Measurements from ENCODE around the gene RIT2.

RIT2 gene

DNA sequence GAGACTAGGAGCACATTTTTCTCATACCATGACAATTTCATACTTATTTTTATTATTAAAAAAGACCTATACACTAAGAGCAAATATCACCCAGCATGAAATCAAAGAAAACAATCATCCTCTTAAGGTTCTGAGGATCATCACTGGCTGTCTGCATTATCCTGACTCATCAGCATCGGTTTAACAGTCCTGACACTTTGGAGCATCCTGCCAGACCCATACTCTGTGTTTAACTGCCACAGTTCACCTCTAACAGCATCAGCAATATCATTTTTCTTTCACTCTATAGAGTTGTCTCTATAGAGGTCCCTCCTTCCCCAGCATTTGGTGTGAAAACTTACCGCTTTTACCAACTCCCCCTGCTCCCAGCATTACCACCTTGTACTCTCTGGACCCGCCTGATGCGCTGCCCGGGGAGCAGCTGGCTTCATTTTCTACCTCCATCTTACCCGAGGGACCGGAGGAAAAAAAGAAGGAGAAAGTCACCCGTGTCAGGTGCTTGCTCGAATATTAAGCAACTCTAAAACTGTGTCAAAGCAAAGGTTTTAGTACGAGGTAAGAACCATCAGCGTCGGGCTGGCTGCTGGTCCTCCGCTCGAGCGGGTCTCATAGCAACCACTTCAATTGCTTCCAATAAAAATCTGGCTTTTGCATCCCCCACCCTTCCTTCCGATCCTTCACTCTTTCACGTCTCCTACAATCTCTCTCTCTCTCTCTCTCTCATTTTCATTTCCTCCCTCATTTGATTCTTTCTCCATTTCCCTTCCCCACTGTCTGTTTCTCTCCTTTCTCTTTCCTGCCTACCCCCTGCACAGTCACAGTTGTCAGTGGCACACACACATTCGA, at the start of gene RIT2:
RIT2 (minus strand) TSS at position 610 of the 846 bp plus-strand sequence.
- DNase-seq, result no peak

DNA sequence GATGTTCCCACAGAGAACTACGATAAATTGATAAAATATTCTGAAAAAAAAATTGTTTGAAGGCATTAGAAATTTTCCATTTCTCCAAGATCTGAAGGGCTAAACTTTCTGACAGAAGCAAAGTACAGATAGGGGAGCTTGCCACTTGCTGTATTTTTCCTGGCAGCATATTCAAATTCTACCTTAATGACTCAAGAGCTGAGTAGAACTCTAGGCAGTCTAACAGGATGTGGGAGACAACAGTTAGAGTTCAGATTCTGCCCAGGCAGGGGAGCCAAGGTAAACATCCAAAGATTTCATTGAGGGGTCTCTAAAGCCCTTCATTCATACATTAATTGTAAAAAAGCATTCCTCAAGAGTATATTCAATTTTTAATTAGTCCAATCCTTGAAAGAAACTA, 46.0 kb upstream of the RIT2 start:
- DNase-seq, result no peak

DNA sequence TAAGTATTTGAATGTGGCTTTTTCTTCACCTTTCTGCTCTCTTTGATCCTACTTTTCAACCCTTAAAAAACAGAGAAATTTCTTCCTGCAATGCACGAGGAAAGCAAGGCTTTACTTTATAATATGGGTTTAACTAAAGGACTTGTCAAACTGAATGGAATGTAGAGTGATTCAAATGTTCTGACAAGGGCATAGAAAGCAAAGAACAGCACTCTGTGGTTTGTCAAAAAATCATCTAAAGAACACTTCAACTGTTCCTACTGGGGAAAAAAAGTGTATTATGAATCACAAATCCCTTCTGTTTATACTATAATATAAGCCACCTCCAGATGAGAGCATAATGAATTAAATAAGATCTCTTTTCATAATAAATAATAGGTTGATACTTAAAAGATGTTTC, 45.0 kb upstream of the RIT2 start:
- no peak for DNase-seq

DNA sequence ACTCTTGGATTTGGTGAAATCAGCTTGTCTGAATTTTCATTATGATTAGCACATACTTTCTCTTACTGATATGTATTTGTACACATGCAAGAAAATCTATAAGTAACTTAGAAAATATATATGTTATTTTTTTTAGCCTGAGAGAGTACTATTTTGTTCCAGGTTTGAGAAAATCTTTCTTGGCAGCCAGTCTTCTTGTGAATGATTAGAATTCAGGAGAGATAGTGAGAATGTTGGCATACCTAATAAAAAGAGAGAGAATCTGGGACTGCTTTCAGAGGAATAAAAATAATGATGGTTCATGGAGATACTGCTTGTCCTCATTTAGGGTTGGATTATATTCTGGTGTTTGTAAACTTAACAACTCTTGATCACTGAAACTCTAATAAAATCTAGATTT, 44.4 kb upstream of the RIT2 start:
- no peak for DNase-seq

DNA sequence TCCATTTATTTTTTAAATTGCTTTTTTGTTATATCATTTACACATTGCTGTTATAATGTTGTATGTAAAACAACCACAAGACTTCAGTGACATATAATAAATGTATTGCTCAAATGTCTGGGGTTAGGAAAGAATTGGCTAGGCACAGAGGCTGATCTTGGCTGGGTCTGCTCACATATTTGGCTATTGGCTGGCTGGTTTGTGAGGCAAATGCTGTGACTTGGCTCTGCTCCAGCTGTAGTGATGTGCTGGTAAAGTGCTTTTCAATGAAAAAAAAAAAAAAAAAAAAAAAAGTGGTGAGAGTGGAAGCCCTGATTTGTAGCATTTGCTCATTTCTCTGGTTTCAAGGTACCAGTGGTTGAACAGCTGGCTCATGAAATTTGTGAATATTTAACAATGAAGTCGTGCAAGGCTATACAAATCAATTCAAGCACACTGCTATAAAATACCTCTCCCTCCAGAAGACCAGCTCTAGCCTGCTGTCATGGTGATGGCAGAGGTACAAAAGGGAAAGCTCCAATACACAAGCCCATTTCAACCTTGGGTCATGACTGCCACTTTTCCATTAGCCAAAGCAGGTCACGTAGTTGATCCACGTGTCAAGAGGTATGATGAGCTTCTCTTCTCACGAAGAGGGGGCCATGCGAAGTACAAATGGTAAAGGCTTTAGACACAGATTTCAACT, 43.7 kb upstream of the RIT2 start:
- DNase-seq, result no peak

DNA sequence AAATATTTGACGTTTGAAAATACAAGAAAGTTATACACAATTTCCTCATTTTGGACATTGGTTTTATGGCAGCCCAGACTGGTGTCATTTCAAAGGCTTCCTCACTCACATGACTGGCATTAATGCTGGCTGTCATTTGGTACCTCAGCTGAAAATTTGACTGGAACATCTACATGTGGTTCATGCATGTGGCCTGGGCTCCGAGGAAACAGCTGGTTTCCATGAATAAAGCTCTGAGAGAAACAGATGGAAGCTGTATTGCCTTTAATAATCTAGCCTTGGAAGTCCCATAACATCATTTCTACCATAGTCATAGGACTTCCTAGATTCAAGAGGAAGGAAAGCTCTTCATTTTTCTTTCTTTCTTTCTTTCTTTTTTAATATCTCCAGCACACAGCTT, 42.9 kb upstream of the RIT2 start:
- no peak for DNase-seq

DNA sequence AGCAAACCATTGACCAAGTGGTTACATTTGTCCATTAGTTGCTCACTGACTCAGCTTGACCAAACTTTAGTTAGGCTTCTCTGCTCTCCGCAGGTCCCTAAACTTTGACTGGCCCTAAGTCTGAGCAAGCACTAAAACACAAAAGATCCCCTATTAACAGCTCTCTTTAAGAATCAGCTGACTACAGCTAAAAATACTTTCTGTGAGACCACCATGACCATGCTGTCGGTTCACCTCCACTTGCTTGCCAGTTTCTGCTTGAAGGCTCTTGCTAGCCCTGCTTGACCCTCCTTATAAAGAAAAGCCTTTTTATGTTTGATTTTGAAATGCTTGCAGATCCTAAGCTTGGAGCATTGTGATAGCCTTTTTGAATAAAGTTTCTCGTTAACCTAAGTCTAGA, 40.4 kb upstream of the RIT2 start:
- no peak for DNase-seq

DNA sequence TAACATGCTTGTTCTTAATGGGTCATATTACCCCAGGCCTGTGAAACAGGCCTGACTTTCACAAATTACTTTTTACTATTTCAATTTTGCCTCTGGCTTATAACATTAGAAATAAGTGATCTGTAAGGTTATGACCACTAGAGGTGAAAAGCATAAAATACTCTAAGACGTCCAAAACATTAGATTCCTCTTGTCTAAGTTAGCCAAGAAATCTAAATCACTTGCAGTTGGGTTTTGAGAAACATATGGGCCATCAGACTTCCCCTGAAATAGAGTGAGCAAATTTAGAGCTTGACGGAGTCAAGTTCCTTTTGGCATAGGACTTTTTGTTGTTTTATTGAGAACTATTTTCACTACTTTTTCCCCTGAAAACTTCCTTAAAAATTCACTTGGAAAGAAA, 32.7 kb upstream of the RIT2 start:
- no peak for DNase-seq

DNA sequence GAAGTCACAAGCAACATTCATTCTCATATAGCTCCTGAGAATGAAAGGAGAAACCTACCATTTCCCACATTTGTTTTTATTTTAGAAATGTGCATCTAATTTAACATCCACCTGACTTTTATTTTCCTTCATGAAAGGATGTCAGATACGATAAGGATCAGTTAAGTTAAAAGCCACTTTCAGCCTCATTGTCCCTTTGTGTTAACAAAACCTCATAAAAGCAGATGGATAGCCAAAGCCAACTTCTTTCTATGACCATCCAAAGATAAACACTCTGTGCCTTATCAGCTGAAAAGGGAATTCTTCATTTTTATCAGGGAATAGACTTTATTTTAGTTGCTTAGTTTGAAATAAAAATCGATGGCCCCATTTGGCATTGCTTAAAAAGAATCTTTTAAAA, 25.7 kb upstream of the RIT2 start:
- DNase-seq, result no peak

DNA sequence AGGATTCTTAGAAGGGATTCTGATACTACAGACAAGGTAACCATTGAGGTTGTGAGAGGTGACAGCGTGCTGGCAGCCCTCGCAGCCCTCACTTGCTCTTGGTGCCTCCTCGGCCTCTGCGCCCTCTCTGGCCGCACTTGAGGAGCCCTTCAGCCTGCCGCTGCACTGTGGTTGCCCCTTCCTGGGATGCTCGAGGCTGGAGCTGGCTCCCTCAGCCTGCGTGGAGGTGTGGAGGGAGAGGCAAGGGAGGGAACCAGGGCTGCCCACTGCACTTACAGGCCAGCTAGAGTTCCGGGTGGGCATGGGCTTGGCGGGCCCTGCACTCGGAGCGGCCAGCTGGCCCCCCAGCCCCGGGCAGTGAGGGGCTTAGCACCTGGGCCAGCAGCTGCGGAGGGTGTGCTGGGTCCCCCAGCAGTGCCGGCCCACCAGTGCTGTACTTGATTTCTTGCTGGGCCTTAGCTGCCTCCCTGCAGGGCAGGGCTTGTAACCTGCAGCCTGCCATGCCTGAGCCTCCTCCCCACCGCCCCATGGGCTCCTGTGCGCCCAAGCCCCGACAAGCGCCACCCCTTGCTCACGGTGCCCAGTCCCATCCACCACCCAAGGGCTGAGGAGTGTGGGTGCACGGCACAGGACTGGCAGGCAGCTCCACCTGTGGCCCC, 23.9 kb upstream of the RIT2 start:
- no peak for DNase-seq

DNA sequence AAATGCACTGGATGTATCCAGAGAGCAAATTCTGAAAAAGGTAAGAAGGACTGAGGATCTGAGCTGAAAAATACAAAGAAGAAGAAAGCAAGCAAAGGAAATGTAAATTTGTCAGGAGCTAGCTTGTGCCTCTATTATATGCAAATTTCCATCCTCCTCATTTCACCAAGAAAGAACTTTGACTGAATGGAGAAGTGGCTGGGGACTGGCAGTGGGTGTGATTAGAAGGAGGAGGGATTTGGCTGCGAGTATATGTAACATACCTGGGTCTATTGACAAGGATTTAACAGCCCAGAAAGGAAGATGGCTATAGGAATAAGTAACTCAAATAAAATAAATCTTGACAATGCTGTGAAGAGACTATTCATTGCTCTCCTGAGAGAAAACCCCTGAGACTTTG, 19.4 kb upstream of the RIT2 start:
- DNase-seq, result no peak

DNA sequence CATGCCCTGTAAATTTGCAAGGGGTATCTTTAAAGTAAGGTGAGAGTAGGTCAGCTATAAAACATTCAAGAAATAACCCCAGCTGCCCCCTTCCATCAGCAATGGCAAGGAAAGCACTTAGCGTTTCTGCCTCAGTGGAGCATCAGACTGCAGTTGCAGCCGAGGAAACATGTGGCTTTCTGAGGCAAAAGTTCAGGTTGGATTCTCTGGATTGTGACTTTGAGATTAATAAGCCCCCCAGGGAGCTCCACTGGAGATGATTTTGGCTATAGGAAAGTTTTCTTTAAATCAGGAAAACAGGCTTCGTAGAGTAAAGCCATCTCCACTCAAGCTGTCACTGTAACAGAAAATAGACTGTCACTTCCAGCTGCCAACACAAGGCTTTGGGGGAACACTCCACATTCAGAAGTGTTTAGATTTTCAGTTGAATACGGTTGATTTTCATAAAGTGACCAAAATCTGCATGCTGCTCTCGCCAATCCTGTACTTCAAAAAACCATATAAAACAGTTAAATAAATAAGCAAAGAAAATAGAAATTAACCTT, 15.3 kb upstream of the RIT2 start:
- DNase-seq, result no peak

DNA sequence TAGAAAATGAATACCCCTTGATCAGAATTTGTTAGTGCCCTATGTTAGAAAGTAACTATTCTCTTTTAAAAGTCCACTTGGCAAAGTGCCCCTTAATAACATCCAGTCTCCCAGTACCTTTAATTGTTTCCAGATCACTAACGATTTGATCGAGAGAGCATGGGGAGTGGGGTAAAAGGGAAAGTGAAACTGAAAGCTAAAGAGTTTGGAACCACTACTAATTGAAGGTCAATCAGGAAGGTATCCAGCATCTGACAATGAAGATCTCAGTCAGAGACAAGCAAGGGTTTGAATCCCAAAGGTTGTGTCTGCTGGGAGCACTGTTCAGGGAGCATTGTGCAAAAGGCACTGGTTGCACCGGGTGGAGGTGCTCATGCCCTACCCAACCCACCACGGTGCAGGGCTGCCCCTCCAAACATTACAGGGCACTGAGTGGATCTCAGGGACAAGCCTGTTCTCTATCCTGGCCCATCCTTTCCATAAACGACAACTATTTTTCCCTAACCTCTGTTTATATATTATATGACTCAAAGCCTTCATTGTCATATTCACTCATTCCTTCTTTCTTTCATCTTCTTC, 14.6 kb upstream of the RIT2 start:
- no peak for DNase-seq

DNA sequence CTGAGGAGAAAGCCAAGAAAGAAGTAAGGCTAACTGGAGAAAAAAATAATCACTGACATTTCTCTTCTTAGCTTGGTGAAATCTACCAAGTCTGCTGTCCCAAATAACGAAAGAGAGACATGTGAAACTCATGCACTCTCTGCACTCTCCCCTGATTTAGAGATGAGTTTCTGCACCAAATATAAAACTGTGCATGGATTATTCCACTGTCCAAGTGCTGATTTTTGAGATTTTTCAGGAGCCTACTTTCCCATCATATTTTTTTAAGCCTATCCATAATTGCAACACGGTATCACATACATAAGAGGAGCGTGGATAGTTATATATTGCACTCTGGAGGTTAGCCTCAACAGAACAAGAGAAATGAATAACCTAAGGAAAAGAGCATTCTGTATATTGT, 10.0 kb upstream of the RIT2 start:
- DNase-seq, result no peak

DNA sequence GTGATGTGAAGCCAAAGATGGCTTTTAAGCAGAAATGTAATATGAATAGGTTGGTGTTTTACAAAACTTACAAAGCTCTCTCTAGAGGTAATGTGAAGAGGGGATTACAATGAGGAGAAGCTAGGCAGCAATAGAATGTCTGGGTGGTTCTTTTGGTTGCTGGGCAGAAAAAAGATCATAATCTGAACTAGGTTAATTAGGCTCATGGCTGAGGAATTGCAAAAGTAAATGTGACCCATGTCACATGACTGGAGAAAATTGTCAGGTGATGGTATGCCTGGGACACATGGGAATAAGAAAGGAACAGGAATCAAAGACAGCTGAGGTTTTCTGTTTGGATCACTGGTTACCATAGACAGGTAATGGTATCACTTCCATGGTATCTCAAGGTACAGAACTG, 7.5 kb upstream of the RIT2 start:
- DNase-seq, result no peak

DNA sequence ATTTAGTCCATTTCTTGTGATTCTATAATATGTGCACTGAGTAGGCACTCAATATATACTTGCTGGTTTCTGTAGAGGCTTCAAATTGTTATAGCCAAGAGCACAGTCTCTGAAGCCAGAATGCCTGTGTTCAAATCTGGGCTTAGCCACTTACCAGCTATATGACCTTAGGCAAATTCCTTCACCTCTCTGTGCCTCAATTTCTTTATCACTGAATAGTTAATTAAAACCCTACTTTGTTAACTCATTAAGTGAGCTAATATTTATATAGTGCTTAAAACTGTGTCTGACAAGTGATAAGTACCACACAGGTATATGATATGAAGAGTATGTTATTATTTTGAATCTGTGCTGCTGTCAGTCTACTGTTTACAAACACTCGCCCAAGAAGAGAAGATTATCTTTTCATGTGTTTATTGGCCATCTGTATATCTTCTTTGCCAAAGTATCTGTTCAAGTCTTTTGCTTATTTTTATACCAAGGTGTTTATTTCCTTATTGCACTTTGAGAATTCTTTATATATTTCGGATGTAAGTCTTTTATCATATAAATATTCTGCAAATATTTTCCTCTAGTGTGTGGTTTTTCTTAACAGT, 1.3 kb upstream of the RIT2 start:
- no peak for DNase-seq

DNA sequence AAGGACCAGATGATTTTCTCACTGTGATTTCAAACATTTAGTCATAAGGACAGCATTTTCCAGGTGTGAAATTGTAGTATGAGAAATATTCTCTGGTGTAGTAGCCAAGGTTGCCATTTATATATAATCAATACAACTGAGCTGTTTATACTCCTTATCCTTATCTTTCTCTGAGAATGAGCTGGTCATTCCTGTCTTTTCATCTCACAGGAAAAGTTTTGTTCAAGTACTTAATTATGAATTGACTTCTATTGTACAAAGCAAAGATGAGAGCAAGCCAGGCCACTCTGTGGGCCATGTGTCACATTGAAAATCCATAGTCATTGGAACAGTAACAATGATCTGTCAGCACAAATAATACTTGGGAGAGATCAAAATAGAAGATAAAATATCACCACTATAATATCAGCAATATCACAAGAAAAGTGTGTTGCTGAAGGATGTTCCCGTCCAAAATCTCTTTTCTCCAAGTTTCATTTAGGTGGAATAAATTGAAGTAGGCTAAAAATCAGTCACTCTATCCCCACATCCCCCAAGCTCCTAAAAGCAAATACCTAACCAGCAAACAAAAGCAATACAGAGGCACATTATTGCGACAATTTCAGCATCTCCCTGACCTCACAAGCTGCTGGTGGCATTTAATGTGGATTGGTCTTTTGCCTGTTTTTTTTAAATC, 2.1 kb downstream of the RIT2 start:
- DNase-seq, result no peak

DNA sequence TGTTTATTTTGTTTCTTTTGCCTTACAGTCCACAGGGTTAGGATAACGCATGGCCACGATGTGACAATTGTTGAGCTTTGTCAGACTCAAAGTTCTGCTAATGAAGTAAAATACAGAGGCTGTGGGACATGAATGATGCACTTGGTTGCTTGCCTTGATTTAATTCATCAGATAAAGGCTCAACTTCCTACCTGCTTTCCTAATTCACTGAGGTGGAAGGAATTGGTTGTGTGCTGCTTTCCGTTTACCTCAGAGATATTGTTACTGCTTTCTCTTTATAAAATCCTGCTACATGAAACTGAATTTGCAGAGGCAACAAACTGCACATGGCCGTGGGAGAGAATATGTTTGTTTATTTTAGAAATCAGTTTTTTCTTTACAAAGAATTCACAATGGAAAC, 6.6 kb downstream of the RIT2 start:
- DNase-seq, result no peak

DNA sequence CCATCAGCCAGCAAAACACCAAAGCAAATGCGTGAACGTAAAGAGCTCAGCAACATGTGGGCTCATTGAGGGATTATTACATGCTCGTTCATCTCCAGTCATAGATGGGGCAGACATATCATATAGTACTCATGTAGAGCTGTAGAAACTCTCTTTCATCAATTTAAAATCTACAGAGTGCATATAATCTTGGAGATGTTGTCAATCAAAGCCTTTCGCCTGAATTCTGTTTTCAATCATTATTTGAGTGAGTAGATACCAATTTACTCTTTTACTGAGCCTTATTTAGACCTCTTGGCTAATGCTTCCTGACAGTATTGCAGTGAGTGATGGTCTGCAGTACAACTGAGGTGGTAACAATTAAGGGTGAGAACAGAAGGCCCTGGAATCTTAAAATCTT, 7.0 kb downstream of the RIT2 start:
- DNase-seq, result no peak

DNA sequence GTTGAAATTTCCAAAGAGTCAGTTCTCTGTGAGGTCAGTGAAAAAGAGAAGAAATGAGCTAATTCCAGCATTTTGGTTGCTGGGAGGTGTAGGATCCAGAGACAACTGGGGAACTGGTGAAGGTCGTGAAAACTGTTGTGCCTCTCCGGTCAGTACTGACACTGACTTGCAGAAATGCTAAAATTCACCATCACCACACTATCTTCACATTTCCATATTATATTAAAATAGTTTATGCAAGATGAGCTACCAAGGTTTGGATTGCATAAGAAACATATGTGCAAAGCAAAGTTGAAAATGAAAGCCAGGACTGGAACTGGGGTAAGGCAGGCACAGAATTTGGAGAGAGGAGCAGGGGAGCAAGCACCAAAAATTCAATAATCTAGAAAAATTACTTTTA, 21.8 kb downstream of the RIT2 start:
- DNase-seq, result no peak

DNA sequence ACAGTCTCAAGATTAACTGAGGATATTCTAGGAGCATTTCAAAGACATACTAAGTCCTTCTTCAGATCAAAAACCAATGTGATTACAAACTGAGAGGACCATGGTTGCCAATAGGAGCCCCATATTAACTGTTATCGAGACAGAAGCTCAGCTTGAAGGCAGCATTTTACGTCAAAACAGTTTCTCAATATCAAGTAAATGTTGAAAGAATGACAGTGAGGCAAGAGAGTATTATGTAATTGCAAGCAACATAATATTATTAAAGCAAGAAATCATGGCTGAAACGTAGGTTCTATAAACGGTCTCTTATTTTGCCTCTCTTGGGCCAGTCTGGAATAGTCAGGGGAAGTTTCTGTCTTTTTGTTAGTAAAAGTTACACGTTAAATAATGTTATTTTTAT, 22.9 kb downstream of the RIT2 start:
- DNase-seq, result no peak

DNA sequence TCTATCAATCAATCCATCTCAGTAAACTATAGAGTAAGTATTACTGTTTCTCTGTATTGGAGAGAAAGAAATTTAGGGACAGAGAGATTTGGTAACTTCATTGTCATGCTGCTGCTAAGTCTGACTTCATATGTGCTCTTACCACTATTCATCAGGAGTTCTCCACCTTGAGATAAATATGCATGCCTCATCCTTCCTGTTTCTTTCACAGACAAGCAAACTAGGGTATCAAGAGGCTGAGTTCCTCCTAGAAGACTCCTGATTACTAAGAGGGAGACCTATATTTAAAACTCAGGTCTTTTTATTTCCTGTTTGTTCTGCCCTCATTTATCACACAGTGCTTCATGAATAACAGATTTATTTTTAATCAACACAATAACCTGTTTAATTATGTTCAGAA, 34.1 kb downstream of the RIT2 start:
- DNase-seq, result no peak

DNA sequence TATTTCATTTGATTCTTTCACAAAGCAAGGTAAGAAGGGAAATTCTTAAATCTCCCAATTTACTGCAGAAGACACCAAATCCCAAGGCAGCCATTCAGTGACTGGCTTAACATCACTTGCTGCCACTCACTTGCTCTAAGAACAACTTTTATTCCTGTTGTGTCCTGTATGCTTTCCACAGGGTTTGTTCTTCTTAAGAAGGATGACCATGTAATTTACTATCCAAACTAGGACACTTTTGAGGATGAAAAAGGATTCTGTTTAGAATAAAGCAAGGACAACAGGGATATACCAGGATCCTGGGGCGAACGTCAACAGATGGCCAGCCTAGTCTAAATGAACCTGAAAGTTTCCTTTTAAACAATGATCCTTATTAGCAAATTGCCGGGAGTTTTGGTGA, 34.8 kb downstream of the RIT2 start:
- DNase-seq, result no peak

Measured in cortex of kidney (tissue), 1 donor.